WERI-Rb-1 (cell line): ENCODE measurements around the gene PDCD1.
"Not testable (repeated sequence)": the region's sequence is repeated elsewhere in the genome, so short reads cannot be mapped to it uniquely, and the experiment has no call there.

Experiments
- DNase-seq: peaks from one replicate; pipeline ENCODE4 v3.0.0-alpha.2; 2020
- H3K27ac ChIP-seq: fragments of 250-450 bp; sonication (Bioruptor Pico); 2 replicates; pipeline ENCODE4 v1.5.1; 2020; ENCODE audit warnings: mild to moderate bottlenecking, moderate library complexity
- H3K27me3 ChIP-seq: fragments of 250-450 bp; sonication (Bioruptor Pico); 2 replicates; pipeline ENCODE4 v1.5.1; 2021; ENCODE audit warnings: mild to moderate bottlenecking, low read depth, moderate library complexity; ENCODE audit not compliant: insufficient read depth, severe bottlenecking
- H3K36me3 ChIP-seq: fragments of 250-450 bp; sonication (Bioruptor Pico); 2 replicates; pipeline ENCODE4 v1.5.1; 2020; ENCODE audit warnings: mild to moderate bottlenecking, moderate library complexity
- H3K4me3 ChIP-seq: 2 replicates; pipeline ENCODE4 v1.5.1; 2011; ENCODE audit warnings: low read depth, mild to moderate bottlenecking, control low read depth, low read length
- H3K9me3 ChIP-seq: fragments of 250-450 bp; sonication (Bioruptor Pico); 2 replicates; pipeline ENCODE4 v1.5.1; 2021; ENCODE audit warnings: mild to moderate bottlenecking, moderate library complexity; ENCODE audit not compliant: severe bottlenecking
- TF ChIP-seq, protein P1 (sequence below): IDR thresholded peaks from 2 replicates; pipeline ENCODE4 v1.5.1; 2011; ENCODE audit warnings: low read depth, mild to moderate bottlenecking, control low read depth, inconsistent platforms, low read length

PDCD1 gene

DNA sequence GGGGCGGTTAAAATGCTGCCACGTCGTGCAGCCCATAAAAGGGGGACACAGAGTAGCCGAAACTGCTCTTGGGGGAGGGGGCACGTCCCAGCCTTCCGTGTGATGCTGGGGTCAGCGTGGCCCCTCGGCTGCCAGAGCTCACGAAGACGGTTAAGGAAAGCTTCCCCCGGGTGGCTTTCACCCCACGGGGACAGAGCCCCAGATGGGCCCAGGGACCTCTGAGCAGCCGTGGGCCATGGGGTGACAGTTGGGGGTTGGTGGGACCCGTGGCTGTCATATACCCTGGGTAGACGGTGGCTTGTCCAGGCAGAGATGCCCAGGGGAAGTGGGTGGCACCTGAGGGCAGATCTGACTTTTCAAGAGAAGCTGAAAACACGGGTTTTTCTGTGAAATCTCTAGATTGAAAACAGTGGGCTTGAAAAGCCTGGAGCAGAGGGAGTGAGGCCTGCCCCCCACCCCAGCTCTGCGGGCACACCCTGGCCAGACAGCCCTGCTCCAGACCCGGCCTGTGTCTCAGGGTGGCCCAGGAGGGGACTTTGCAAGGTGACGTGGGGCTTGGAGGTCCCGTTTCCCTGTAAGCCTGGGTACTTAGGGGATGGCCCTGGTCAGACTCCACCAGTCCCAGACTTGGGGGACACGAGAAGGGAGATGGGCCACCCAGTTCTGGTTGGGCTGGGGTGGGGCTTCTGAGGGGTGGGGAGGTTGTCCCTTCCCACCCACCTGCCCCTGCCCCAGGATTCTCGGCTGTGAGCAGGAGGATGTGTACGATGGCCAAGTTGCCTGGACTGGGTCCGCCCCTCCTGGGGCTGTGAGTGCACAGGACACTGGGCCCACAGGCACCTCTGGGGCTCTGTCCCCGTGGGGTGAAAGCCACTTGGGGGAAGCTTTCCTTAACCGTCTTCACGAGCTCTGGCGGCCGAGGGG, 49.0 kb downstream of the PDCD1 start:
- Histone ChIP-seq H3K9me3 (no peaks in the 10 kb centered on the region), H3K36me3 (no peaks in the 10 kb centered on the region), H3K4me3 (no peak overlapping the region), H3K27ac (no peak overlapping the region), H3K27me3 (no peaks in the 10 kb centered on the region)
- TF ChIP-seq, protein P1, sequence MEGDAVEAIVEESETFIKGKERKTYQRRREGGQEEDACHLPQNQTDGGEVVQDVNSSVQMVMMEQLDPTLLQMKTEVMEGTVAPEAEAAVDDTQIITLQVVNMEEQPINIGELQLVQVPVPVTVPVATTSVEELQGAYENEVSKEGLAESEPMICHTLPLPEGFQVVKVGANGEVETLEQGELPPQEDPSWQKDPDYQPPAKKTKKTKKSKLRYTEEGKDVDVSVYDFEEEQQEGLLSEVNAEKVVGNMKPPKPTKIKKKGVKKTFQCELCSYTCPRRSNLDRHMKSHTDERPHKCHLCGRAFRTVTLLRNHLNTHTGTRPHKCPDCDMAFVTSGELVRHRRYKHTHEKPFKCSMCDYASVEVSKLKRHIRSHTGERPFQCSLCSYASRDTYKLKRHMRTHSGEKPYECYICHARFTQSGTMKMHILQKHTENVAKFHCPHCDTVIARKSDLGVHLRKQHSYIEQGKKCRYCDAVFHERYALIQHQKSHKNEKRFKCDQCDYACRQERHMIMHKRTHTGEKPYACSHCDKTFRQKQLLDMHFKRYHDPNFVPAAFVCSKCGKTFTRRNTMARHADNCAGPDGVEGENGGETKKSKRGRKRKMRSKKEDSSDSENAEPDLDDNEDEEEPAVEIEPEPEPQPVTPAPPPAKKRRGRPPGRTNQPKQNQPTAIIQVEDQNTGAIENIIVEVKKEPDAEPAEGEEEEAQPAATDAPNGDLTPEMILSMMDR: no peak
- DNase-seq: peak; percentile 4

DNA sequence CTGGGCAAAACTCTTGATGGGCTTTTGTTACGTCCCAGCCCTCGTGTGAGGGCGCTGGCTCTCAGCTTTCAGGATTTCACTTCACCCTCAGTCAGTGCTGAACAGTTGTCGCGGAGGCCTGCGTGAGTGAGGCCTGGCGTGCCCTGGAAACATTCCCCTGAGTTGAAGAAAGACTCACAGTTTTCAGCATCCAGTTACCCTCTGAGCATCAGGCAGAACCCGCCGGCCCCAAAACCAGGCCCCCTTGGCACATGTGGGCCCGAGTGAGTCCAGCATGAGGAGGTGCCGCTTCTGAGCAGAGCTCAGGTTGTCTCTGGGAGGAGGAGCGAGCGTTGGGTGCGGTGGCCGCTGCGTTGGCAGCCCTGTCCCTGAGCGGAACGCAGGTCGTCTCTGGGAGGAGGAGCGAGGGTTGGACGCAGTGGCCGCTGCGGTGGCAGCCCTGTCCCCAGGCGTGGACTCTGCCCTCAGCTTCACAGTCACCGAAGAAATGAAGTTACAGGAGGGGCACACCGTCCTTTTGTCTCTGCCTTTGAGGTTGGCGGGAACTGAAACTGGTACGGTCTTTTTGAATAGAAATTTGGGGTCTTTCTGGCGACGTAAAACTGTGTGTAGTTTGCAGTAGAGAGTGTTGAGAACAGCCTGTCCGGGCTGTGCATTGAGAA, 49.8 kb downstream of the PDCD1 start, which contains the start of gene NEU4:
NEU4 (plus strand) TSS at position 473 of the 662 bp plus-strand sequence. CDS start 5,292 bp downstream, outside the sequence.
- DNase-seq: peak; percentile 17

GRCh38 chr2:241808051-241808720, 50.5 kb downstream of the PDCD1 start:
- H3K27ac ChIP-seq: peak overlapping the region; percentile 57
- H3K4me3 ChIP-seq: no peak overlapping the region
- H3K27me3 ChIP-seq: no peaks in the 10 kb centered on the region
- H3K36me3 ChIP-seq: no peaks in the 10 kb centered on the region
- peak; percentile 14 for DNase-seq
- no peaks in the 10 kb centered on the region for H3K9me3 ChIP-seq
- TF ChIP-seq, protein P1: no peak

More for the DNA sequence above, 49.8 kb downstream of the PDCD1 start, which contains the start of gene NEU4:
- no peak within 1 kb of the TSS for H3K4me3 ChIP-seq
- H3K27me3 ChIP-seq: no peaks in the 10 kb centered on the region
- TF ChIP-seq, protein P1: no peak
- peak within 1 kb of the TSS; percentile 57 for H3K27ac ChIP-seq
- H3K36me3 ChIP-seq: no peaks in the 10 kb centered on the region
- H3K9me3 ChIP-seq: no peaks in the 10 kb centered on the region

- H3K27ac ChIP-seq, H3K4me3 ChIP-seq, H3K27me3 ChIP-seq, H3K9me3 ChIP-seq, H3K36me3 ChIP-seq, DNase-seq: not testable (repeated sequence)
Observed at GRCh38 chr2:241806217-241806616, 52.5 kb downstream of the PDCD1 start.

DNA sequence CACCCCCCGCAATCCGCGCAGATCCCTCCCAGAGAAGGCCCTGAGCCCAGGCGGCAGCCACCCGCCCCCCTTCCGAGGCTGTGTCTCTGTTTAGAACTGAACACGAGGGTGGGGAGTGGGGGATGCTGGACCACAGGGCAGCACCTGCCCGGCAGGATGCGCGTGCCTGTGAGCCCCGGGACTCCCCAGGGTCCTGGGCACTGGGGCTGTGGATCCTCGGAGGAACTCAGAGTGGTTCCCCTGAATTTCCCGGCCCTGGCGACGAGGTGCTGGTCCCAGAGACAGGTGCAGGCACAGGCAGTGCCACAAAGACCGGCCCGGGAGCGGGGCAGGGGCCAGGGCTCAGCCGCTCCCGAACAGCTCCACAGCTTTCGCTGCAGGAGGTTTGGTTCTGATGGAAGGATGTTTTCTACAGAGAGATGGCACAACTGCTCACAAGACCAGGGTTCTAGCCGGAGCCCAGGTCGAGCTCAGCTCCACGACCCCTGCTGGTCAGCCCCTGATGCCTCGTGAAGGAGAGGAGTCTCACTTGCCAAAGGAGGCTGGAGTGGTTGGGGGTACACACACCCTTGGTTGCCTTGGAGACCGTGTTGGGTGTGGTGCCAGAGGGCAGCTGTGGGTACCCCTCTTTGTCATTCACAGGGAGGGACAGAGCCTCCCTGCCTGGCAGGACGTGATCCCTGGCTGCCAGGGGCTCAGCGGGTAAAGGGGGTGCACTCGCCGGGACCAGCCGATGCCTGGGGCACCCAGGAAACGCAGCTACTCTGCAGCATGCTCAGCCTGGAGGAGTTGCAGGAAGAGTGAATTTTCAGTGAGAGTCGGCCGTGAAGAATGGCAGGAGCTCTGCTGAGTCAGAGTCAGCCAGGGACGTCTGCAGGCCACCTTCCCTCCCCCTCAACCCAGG, 54.1 kb downstream of the PDCD1 start:
- TF ChIP-seq, protein P1: 0 out of 2 replicates have a peak, but pooled peaks have one; percentile 16
- Histone ChIP-seq H3K9me3 (no peaks in the 10 kb centered on the region), H3K4me3 (no peak overlapping the region), H3K27me3 (no peaks in the 10 kb centered on the region), H3K27ac (peak overlapping the region; percentile 50), H3K36me3 (no peaks in the 10 kb centered on the region)
- DNase-seq: peak; percentile 7
